Mesothelial cell of epicardium (in vitro differentiated cells): Measurements from ENCODE around the gene CXXC5. TPM values are rescaled to one million over a fixed set of nuclear protein-coding genes. Genes with fewer than 3 reads are reported as not detected.

Experiments
- DNase-seq, 2 experiments: peaks; one replicate each; pipeline ENCODE4 v3.0.0; 2021; ENCODE audit warnings: low spot score in 2 of 2; ENCODE audit not compliant: unreplicated experiment in 2 of 2
- H3K27ac Mint-ChIP-seq: 2 replicates; pipeline ENCODE4 v1.8.0; 2021; ENCODE audit warnings: mixed read lengths
- H3K27me3 Mint-ChIP-seq: 2 replicates; pipeline ENCODE4 v1.8.0; 2021; ENCODE audit warnings: low read depth, mixed read lengths
- H3K36me3 Mint-ChIP-seq: 2 replicates; pipeline ENCODE4 v1.8.0; 2021; ENCODE audit warnings: mixed read lengths
- H3K4me1 Mint-ChIP-seq: 2 replicates; pipeline ENCODE4 v1.8.0; 2021; ENCODE audit warnings: mixed read lengths
- H3K4me3 Mint-ChIP-seq: 2 replicates; pipeline ENCODE4 v1.8.0; 2021; ENCODE audit warnings: mild to moderate bottlenecking, moderate library complexity, mixed read lengths
- H3K9me3 Mint-ChIP-seq: 2 replicates; pipeline ENCODE4 v1.8.0; 2021; ENCODE audit warnings: mixed read lengths
- CTCF ChIP-seq: fragments of 200-600 bp; sonication (generic); IDR thresholded peaks from one replicate; pipeline ENCODE4 v1.5.0; 2021; ENCODE audit warnings: antibody characterized with exemption; ENCODE audit not compliant: unreplicated experiment
- total RNA-seq: library from RNA; stranded (reverse); gene quantifications from 3 replicates; pipeline ENCODE4 v1.2.1, GENCODE V29; 2021

CXXC5 gene
- total RNA-seq, 1 donor from 2014 or later, result 37.4 TPM

- Mint-ChIP-seq H3K4me1 (peaks cover 33% of the 10 kb centered on the region), H3K36me3 (no peaks in the 10 kb centered on the region), H3K27ac (no peak overlapping the region), H3K9me3 (no peaks in the 10 kb centered on the region), H3K27me3 (no peaks in the 10 kb centered on the region), H3K4me3 (no peak overlapping the region)
- TF ChIP-seq CTCF, result no peak
- no peak for DNase-seq
Observed at GRCh38 chr5:139664086-139664693, 16.0 kb downstream of the CXXC5 start.

GRCh38 chr5:139664727-139665351 is 16.7 kb downstream of the CXXC5 start:
- no peak for DNase-seq
- Mint-ChIP-seq H3K4me3 (no peak overlapping the region), H3K9me3 (no peaks in the 10 kb centered on the region), H3K4me1 (peaks cover 34% of the 10 kb centered on the region), H3K27me3 (no peaks in the 10 kb centered on the region), H3K36me3 (no peaks in the 10 kb centered on the region), H3K27ac (no peak overlapping the region)
- no peak for TF ChIP-seq CTCF

GRCh38 chr5:139665626-139666025 is 17.5 kb downstream of the CXXC5 start:
- H3K9me3 Mint-ChIP-seq, result no peaks in the 10 kb centered on the region
- H3K4me1 Mint-ChIP-seq, result peaks cover 34% of the 10 kb centered on the region
- no peak for TF ChIP-seq CTCF

GRCh38 chr5:139666551-139666950 is 18.4 kb downstream of the CXXC5 start:
- Mint-ChIP-seq H3K4me3 (no peak overlapping the region), H3K9me3 (no peaks in the 10 kb centered on the region), H3K4me1 (peaks cover 38% of the 10 kb centered on the region), H3K36me3 (no peaks in the 10 kb centered on the region), H3K27ac (peak overlapping the region; percentile 66), H3K27me3 (no peaks in the 10 kb centered on the region)
- DNase-seq, result no peak
- no peak for TF ChIP-seq CTCF

More at GRCh38 chr5:139665626-139666025, 17.5 kb downstream of the CXXC5 start:
- Mint-ChIP-seq H3K27ac (peak overlapping the region; percentile 21), H3K36me3 (no peaks in the 10 kb centered on the region), H3K4me3 (no peak overlapping the region), H3K27me3 (no peaks in the 10 kb centered on the region)
- no peak for DNase-seq

- DNase-seq, result no peak
- Mint-ChIP-seq H3K4me1 (peaks cover 38% of the 10 kb centered on the region), H3K27ac (peak overlapping the region; percentile 53)
Observed at GRCh38 chr5:139667001-139667729, 19.0 kb downstream of the CXXC5 start.

More at GRCh38 chr5:139667001-139667729, 19.0 kb downstream of the CXXC5 start:
- no peak overlapping the region for H3K4me3 Mint-ChIP-seq
- no peak for TF ChIP-seq CTCF
- no peaks in the 10 kb centered on the region for H3K9me3 Mint-ChIP-seq
- H3K36me3 Mint-ChIP-seq, result no peaks in the 10 kb centered on the region
- no peaks in the 10 kb centered on the region for H3K27me3 Mint-ChIP-seq
